GM12878 (cell line): Measurements from ENCODE around the gene LDB3. TPM values are rescaled to one million over a fixed set of nuclear protein-coding genes. Genes with fewer than 3 reads are reported as not detected.
A peak's percentile ranks its signal among the peaks of the same experiment; 100 is the strongest.

Experiments used
- ATAC-seq: fragments of 200-7000 bp; cut with Tn5 transposase; 3 replicates; pipeline ENCODE4 v1.9.1; 2020; ENCODE audit warnings: mild to moderate bottlenecking, moderate library complexity
- BruUV-seq: library from RNA; stranded (reverse); fragments of 400-500 nt; replicated peaks from 2 replicates; lab custom pipeline; 2021; lab: Mats Ljungman, UMichigan
- CTCF ChIA-PET: fragments of 300-600 bp; sonication (Branson Sonifier 250); formaldehyde crosslinking; extraction: SDS; loops from one replicate; lab custom pipeline; 2021; ENCODE audit warnings: inconsistent platforms; lab: Yijun Ruan, JAX
- POLR2A ChIA-PET: fragments of 350-600 bp; formaldehyde crosslinking; extraction: SDS; loops from one replicate; lab custom pipeline; 2021; ENCODE audit warnings: inconsistent platforms; lab: Charles Lee
- RAD21 ChIA-PET: fragments of 300-600 bp; sonication (Branson Sonifier 250); formaldehyde crosslinking; loops from one replicate; lab custom pipeline; 2023; ENCODE audit warnings: antibody characterized with exemption; ENCODE audit not compliant: unreplicated experiment; lab: Charles Lee
- SMC1A ChIA-PET: fragments of 300-600 bp; sonication (Branson Sonifier 250); formaldehyde crosslinking; loops from one replicate; lab custom pipeline; 2023; ENCODE audit not compliant: unreplicated experiment, uncharacterized antibody; lab: Charles Lee
- DNase-seq: peaks from one replicate; pipeline ENCODE4 v3.0.0-alpha.2; 2011; ENCODE audit warnings: low read depth, low spot score
- FAIRE-seq: peaks from 3 replicates; lab custom pipeline; 2011; peaks lifted over from hg19 to GRCh38; lab: Jason Lieb, UNC
- H2AFZ ChIP-seq: 2 replicates; pipeline ENCODE4 v1.6.0; 2011; ENCODE audit warnings: low read depth, low read length, control low read depth; ENCODE audit not compliant: control insufficient read depth
- H3K27ac ChIP-seq: 2 replicates; pipeline ENCODE4 v1.5.1; 2011; ENCODE audit warnings: control low read depth; ENCODE audit not compliant: control insufficient read depth, insufficient read depth
- H3K27me3 ChIP-seq, 2 experiments: replicated peaks in 1 of 2; 2 replicates each; pipeline versions ENCODE4 v1.6.0 to v1.6.1; 2011; ENCODE audit warnings: low read length in 1 of 2; ENCODE audit not compliant: control insufficient read depth in 2 of 2, insufficient read depth in 2 of 2
- H3K36me3 ChIP-seq, 2 experiments: 2 replicates each; pipeline ENCODE4 v1.5.1; 2011; ENCODE audit warnings: low read length in 1 of 2; ENCODE audit not compliant: control insufficient read depth in 2 of 2, insufficient read depth in 2 of 2
- H3K4me1 ChIP-seq: 2 replicates; pipeline ENCODE4 v1.6.1; 2011; ENCODE audit warnings: mild to moderate bottlenecking, low read length, moderate library complexity, mixed read lengths; ENCODE audit not compliant: control insufficient read depth, insufficient read depth
- H3K4me2 ChIP-seq: 2 replicates; pipeline ENCODE4 v1.6.0; 2011; ENCODE audit warnings: control low read depth; ENCODE audit not compliant: control insufficient read depth, insufficient read depth
- H3K4me3 ChIP-seq: fragments of 200-600 bp; sonication (generic); 2 replicates; pipeline ENCODE4 v1.5.1; 2016
- H3K79me2 ChIP-seq: 2 replicates; pipeline ENCODE4 v1.6.0; 2011; ENCODE audit warnings: low read length; ENCODE audit not compliant: control insufficient read depth, insufficient read depth
- H3K9ac ChIP-seq: 2 replicates; pipeline ENCODE4 v1.8.0; 2011; ENCODE audit warnings: low read length, control low read depth, mixed read lengths; ENCODE audit not compliant: control insufficient read depth, insufficient read depth
- H3K9me3 ChIP-seq: replicated peaks from 3 replicates; pipeline ENCODE4 v1.5.1; 2011; ENCODE audit warnings: mild to moderate bottlenecking, low read length; ENCODE audit not compliant: control insufficient read depth, insufficient read depth
- H4K20me1 ChIP-seq: 2 replicates; pipeline ENCODE4 v1.6.0; 2011; ENCODE audit not compliant: control insufficient read depth, insufficient read depth
- BCL3 ChIP-seq: IDR thresholded peaks from 2 replicates; pipeline ENCODE4 v1.6.1; 2011; ENCODE audit warnings: borderline replicate concordance, low read depth, mild to moderate bottlenecking, moderate library complexity, low read length; ENCODE audit not compliant: insufficient read depth, poor library complexity, severe bottlenecking
- KDM1A ChIP-seq: fragments of 200-600 bp; sonication (generic); IDR thresholded peaks from 2 replicates; pipeline ENCODE4 v1.6.1; 2016; ENCODE audit warnings: borderline replicate concordance
- NFYB ChIP-seq: IDR thresholded peaks from 2 replicates; pipeline ENCODE4 v1.6.1; 2011; ENCODE audit warnings: low read depth, mild to moderate bottlenecking, low read length, improper control_type of control experiment, moderate library complexity; ENCODE audit not compliant: insufficient read depth
- PAX5 ChIP-seq: IDR thresholded peaks from 2 replicates; pipeline ENCODE4 v1.6.1; 2011; ENCODE audit warnings: low read depth, low read length, borderline replicate concordance
- SUPT20H ChIP-seq: IDR thresholded peaks from 2 replicates; pipeline ENCODE4 v1.6.1; 2011; ENCODE audit warnings: low read depth, mild to moderate bottlenecking, low read length, moderate library complexity, borderline replicate concordance; ENCODE audit not compliant: control insufficient read depth
- ZBED1 ChIP-seq: IDR thresholded peaks from 2 replicates; pipeline ENCODE4 v1.6.1; 2016; ENCODE audit warnings: borderline replicate concordance
- ZZZ3 ChIP-seq: IDR thresholded peaks from 2 replicates; pipeline ENCODE4 v1.6.1; 2011; ENCODE audit warnings: low read depth; ENCODE audit not compliant: control insufficient read depth, insufficient read length
- WGBS: methylation state at CpG from one replicate; pipeline ENCODE4 v1.1.6; 2016; ENCODE audit warnings: low lambda C conversion rate; ENCODE audit not compliant: insufficient replicate concordance, insufficient coverage; ENCODE audit errors: missing lambda C conversion rate; 5-methylcytosine and 5-hydroxymethylcytosine counted together
- in situ Hi-C: fragments of 300-500 bp; cut with MboI; formaldehyde crosslinking; loops from 9 replicates; pipeline ENCODE4 v1.14.3; 2018; ENCODE audit warnings: mixed read lengths
- intact Hi-C: fragments of 100-400 bp; cut with micrococcal nuclease; formaldehyde crosslinking; loops from one replicate; pipeline ENCODE4 v1.14.2; 2022; ENCODE audit not compliant: unreplicated experiment
- polyA plus RNA-seq, 11 experiments: library from polyadenylated mRNA; depleted of rRNA in 4 of 11; unstranded in 6 of 11; stranded (reverse) in 5 of 11; fragments of >200 nt; fragmentation: Nextera tagmentation in 4 of 11; fragmentation: Illumina TruSeq in 1 of 11; extraction: Ambion mirVana in 4 of 11; extraction: Trizol in 1 of 11; gene quantifications; 1 replicate in 1 of 11; 2 replicates in 10 of 11; pipeline versions ENCODE4 v1.2.1 to v1.2.3, GENCODE V29; 2011 to 2016; ENCODE audit warnings: inconsistent platforms in 2 of 11, missing spikeins in 2 of 11, low read depth in 1 of 11
- total RNA-seq, 4 experiments: library from RNA; depleted of rRNA in 3 of 4; stranded (reverse); fragments of >200 nt in 3 of 4; fragmentation: Illumina TruSeq in 1 of 4; extraction: Trizol in 1 of 4; gene quantifications; 2 replicates each; pipeline versions ENCODE4 v1.2.1 to v1.2.3, GENCODE V29; 2013 to 2021
- TF ChIP-seq, protein P1 (sequence below): IDR thresholded peaks from 2 replicates; pipeline ENCODE4 v1.6.1; 2012; ENCODE audit warnings: low read depth, low read length, improper control_type of control experiment

Gene LDB3
- total and polyA plus RNA-seq, 10 of the 15 experiments (the other 5 are each of a cell fraction or from before 2014, with no cell fraction given) = 0.02 to 0.07 (median 0.04) TPM; not detected in 1

- Histone ChIP-seq H3K4me2 (no peak overlapping the region), H3K27ac (no peak overlapping the region), H3K36me3 (no peaks in the 10 kb centered on the region), H3K9ac (no peak overlapping the region), H3K27me3 (no peaks in the 10 kb centered on the region), H3K9me3 (no peaks in the 10 kb centered on the region), H3K4me3 (no peak overlapping the region), H4K20me1 (no peaks in the 10 kb centered on the region), H3K4me1 (peaks cover 19% of the 10 kb centered on the region), H2AFZ (no peak overlapping the region), H3K79me2 (no peaks in the 10 kb centered on the region)
- ATAC-seq = no peak
- ChIA-PET SMC1A (no interaction called here), POLR2A (interaction anchor here (0.6 kb wide), 1 partner anchor 146 kb away, joined by 4 read pairs; no protein-coding TSS in a partner anchor), CTCF (interaction anchor here (1.3 kb wide), 1 partner anchor 16 kb away, joined by 3 read pairs; no protein-coding TSS in a partner anchor), RAD21 (interaction anchor here (0.7 kb wide), 1 partner anchor 846 kb away, joined by 3 read pairs; no protein-coding TSS in a partner anchor)
- no peak for DNase-seq
- intact Hi-C loops = no loop called here
- no TSS peak for BruUV-seq
- FAIRE-seq = no peak
- no peak for TF ChIP-seq ZZZ3
- no peak for TF ChIP-seq SUPT20H
- TF ChIP-seq, protein P1, sequence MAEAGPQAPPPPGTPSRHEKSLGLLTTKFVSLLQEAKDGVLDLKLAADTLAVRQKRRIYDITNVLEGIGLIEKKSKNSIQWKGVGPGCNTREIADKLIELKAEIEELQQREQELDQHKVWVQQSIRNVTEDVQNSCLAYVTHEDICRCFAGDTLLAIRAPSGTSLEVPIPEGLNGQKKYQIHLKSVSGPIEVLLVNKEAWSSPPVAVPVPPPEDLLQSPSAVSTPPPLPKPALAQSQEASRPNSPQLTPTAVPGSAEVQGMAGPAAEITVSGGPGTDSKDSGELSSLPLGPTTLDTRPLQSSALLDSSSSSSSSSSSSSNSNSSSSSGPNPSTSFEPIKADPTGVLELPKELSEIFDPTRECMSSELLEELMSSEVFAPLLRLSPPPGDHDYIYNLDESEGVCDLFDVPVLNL = no peak
- no peak for TF ChIP-seq KDM1A
- TF ChIP-seq NFYB = no peak
- no peak for TF ChIP-seq ZBED1
- no peak for TF ChIP-seq BCL3
- TF ChIP-seq PAX5 = 0 out of 2 replicates have a peak, but pooled peaks have one; percentile 8
- in situ Hi-C loops = no loop called here
- 90% methylated on average over 9 of the region's 9 CpGs for WGBS
Measured at GRCh38 chr10:86749854-86750253, 81.5 kb downstream of the LDB3 start.
